HG03520 (cell line): ENCODE measurements around the gene ALK.
A peak's percentile ranks its signal among the peaks of the same experiment; 100 is the strongest.

Experiments used
- ATAC-seq: cut with Tn5 transposase; IDR thresholded peaks from one replicate; pipeline ENCODE4 v1.9.1; 2021; ENCODE audit warnings: mild to moderate bottlenecking, moderate library complexity; ENCODE audit not compliant: unreplicated experiment

The ALK gene

DNA sequence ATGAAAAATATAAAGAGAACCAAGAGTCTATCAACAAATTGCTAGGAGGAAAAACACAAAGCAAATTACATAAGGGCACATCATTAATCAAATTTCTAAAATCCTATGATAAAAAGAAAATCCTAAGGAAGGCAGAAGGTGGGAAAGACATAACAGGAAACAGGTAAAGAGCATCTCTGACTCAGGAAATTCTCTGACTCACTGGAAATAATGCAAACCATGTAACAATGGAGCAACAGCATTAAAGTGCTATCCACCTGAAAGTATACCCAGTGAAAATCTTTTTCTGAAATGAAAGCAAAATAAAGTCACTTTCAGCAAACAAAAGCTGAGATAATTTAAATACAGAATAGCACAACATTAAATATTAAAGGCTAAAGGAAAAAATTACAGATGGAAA lies 10.9 kb downstream of the ALK start:
- no peak for ATAC-seq

DNA sequence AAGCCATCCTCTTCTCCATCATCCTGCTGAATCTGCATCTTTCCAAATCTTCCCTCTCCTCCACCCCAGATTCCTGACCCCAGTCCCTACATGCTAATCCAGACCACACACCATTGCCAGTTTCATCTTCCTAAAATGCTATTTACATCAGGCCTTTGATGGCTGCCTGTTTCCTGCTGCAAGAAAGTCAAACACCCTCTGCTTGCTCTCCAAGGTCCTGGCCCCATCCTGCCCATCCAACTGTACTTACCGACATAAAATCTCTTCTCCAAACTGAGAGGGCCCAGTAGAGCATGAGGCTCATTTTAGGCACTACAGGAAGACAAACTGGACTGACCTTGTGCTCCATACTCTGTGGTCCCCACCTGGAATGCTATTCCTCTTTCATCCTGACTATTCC lies 19.0 kb downstream of the ALK start:
- no peak for ATAC-seq

DNA sequence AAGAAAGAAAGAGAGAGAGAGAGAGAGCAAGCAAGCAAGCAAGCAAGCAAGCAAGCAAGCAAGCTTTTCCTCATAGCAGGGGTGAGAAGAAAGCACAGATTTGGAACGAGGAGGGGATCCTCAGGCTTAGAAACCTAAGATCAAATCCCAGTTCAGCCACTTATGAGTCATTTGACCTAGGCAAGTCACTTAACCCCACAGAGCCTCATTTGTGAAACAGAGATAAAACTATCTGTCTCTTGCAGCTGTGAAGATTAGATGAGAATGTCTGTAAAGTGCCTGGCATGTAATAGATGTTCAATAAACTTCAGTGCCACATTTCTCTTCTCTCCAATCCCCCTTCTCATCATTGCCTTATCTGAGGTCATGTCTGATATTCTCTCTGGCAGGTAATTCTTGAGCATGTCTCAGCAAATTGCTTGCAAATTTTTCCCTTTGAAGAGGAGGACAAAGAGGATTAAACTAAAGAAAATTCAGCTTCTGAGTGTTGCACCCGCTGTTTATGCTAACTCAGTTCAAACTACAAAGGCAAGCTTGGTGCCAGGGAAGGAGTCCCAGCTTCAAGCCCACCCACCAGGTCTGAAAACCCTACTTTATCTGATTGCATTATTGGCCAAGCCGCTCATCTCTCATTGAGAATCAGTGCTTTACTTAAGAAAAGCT lies 20.3 kb downstream of the ALK start:
- ATAC-seq = no peak

DNA sequence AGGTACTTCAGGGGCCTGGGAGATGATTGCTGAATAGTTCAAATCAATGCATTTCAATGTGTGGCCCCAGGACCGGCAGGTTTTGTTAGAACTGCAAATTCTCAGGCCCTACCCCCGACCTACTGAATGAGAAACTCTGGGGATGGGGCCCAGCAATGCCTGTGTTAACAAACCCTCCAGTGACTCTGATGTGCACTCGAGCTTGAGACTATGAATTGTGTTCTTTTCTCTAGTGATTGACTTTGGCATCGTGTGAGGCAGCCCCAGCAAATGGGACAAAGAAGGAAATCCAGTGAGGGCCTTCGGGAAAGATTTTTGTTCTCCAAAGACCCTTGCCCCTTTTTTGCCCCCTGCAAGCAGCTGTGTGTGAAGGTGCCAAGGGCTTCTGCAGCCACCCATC lies 22.4 kb downstream of the ALK start:
- no peak for ATAC-seq

DNA sequence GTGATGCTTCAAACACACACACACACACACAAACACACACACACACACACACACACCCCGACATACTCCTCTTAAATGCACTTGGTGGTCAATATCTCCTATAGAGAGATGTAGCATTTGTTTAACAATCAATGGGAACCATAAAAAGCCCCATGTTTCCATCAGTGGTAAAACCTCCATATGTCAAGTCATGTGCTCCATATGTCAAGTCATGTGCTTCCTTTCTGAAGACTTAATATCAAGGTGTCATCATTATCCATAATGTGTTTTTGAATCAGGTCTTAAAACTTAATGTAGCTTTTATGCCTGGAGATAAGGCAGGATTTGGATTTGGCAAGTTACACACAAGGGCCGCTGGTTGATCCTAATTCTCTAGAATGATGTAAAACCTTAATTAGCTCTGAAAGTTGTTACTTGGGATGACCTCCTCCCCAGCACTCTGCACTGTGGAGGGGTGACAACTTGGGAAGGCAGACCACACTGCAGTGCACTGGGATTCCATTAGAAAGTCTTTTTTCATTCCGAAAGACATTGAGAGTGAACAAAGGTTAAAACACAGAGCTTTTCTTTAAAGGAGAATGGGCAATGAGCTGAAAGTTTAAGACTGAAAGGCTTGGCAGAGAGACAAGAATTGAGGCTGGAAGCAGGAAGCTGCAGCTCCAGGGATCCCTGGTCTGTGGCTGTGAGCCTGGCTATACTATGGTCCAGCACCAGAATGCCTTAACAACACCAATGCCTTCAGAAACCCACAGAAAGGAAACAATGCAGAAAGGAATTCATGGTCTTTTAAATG lies 26.4 kb downstream of the ALK start:
- no peak for ATAC-seq

DNA sequence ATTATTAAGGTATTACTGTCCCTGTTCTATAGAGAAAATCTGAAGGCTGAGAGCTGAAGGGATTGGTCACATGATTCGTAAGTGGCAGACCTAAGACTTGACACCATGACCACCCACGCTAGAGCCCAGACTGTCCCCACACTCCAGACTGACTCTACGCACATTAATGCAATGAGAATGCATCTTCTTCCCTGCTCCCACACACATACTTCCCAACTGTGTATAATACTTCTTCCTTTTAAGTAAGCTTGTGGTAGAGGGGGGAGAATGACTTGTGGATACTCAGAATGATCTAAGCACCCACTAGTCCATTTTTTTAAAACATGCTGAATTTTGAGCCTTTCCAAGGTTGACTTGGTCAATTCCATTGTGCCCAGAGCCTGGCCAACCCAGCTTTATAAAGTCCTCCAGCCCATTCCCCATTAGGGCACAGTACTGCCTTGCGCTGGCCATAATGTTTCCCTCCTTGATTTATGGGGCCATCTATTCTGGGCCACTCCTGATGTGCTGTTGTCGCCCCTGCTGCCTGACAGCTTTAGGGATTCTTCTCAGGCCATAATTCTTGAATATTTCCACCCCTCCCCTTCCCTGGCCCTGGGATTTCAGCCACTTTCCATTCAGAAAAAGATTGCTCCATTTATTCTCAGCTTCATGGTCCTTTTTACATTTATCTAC lies 28.7 kb downstream of the ALK start:
- ATAC-seq = no peak

DNA sequence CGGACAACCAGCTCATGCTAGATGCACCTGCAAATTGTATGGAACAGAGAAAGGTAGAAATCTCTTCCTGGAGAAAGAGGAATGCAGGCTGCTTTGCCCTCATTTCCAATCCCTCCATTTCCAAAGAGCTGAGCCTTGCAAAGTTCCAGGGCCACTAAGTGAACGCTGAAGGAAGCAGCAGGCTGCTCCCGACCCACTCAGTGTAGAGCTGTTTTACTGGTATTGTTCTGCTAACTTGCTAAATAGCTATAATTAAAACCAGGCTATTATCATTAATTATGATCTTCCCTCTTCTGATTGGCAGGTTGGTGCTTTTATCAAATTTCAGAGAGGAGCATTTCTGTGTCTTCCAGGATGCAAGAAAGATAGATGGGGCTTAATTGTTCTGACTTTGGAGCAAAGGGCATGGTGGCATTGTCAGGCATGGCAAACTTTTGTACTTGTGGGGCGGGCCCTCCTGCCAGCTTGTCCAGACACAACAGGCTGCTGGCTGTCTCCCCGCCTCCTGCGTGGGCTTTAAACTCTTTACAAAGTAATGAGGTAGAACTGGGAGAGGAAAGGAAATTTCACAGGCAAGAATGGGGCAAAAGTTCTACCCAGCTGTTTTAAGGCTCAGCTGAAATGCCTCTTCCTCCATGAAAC lies 40.2 kb downstream of the ALK start:
- no peak for ATAC-seq

DNA sequence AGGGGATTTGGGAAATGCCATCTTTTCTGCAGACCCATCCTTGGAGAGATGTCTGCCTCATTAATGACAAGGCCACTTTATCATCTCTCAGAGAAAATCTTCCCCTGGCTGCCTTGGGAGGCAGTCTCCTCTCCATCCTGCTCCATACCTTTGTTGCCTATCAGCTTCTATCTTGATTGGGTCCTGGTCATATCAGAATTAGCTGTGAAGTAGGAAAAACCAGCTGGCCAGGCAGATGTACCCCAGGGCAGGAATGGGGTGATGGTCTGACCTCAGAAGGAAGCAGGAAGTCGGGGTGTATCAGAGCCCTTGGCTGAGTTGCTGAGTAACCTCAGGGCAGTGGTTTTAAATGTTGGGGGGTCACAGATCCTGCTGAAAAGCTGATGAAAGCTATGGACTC lies 41.3 kb downstream of the ALK start:
- no peak for ATAC-seq

DNA sequence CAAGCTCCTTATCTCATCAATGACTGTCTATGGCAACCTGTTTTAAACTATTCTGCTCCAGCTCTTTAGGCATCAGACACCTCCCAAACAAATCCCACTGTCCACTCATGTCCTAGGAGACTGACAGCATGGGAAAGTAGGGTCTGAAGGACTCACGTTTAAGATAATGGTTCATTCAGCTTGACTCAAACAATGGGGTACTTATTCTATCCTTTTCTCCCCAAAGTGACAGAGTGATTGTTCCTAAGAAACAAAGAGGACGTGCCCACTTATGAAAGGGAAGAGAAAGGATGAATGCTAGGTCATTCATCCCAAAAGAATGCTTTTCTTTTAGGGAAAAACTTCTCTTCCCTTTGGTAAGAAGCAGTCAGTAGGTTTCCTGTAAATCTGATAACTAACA lies 41.9 kb downstream of the ALK start:
- no peak for ATAC-seq

DNA sequence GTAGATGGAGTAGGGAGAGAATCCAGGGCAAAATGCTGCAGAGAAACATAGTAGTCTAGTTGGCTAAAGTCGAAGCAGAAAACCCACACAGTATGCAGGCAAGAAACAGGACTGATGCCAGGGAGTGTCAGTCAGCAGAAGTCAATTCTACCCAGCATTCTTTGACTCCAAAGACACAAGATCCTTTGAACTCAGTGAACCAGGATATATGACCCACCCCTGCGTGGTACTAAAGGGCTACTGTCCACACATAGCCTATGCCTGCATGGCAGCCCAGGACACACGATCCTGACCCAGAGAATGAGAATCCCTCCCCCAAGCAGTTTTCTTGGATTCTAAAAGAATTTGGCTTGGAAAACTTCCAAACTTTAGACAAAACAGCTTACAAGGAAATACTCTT lies 42.5 kb downstream of the ALK start:
- ATAC-seq = no peak

DNA sequence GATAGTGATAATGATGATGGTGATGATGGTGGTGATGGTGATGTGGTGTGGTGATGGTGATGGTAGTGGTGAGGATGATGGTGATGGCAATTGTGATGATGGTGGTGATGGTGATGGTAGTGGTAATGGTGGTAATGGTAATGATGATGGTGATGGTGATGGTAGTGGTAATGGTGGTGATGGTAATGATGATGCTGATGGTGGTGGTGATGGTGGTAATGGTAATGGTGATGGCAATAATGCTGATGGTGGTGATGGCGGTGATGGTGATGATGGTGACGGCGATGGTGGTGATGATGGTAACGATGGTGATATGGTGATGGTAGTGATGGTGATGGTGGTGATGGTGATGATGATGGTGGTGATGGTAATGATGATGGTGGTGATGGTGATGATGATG lies 45.0 kb downstream of the ALK start:
- ATAC-seq = no peak

DNA sequence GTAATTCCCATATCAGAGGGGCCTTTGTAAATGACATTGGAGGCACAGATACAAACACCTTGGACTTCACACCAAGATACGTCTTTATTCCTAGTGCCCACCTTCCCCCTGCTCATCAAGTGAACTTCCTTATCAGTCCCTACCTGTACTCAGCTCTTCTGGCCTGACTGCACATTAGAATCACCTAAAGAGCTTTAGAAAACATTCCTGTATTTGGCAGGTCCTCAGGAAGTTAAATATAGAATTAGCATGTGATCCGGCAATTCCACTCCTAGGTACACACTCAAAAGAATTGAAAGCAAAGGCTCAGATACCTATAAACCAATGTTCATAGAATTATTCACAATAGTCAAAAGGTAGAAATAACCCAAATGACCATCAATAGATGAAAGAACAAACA lies 46.6 kb downstream of the ALK start:
- ATAC-seq = no peak

DNA sequence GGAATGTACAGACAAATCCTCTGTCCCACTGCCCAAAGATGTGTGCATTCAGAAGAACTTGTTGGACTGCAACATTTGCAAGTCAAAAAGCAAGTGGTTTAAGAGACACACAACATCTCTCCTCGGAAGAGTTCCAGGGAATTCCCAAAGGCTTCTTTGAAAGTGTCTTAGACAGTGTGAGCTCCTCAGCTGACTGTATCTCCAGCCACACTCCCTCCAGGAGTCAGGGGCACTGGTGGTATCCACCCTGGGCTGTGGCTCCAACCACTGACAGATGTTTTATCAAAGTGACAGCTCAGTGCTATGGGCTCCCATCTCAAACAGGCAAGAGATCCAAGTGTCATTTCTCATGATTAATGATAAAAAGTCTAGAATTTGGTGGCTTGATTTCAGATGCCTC lies 48.5 kb downstream of the ALK start:
- ATAC-seq = no peak

DNA sequence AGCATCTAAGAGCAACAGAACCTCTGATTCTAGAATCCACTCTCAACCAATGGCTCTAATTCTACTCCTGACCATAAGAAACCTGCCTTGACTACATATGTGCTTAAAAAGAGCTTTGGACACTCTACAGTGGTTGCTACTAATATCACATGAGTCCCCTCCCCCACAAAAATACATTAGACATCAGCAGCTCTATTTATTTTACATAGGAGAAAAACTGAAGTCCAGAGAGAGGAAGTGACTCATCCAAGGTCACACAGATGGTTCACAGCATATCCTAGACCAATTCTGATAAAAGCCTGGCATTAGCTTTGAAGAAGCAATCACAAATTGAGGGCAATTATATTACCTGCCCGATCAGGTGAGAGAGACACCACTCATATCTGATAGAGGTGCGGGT lies 49.8 kb downstream of the ALK start:
- no peak for ATAC-seq

DNA sequence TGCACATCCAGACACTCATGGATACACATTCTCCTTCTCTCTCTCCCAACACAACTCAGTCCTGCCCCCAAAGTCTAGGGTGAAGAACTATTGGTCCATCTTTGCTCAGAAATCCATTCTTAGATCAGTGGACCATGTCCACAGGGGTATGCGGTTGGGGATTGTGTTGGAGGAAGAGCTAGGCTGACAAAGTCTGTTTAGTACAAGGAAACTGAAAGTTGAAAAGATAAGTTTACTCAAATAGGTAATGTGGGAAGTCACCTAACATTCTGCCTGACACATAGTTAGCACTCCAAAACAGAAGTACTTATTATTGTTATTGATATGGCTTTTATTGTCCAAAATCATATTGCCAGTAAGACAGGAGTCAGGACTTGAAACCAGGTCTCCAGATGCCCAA lies 55.9 kb downstream of the ALK start:
- peak; percentile 46 for ATAC-seq

DNA sequence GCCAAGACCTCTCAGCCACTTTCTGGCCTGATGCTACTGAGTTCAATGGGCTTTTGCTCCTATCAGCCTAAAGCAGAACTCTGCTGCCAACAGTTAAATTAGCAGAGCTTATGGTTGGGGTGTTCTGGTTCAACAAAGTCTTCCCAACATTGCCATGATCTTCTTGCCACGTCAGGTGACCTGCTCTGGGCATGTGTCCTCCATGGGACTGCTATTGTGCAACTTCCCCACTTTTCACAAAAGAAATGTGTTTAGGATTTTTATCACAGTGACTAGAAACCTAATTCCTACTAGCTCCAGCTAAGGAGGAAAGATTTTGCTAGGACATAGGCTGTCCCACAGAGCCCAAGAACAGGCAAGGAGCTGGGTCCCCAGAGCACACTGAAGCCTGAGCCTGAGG lies 56.4 kb downstream of the ALK start:
- ATAC-seq = no peak

DNA sequence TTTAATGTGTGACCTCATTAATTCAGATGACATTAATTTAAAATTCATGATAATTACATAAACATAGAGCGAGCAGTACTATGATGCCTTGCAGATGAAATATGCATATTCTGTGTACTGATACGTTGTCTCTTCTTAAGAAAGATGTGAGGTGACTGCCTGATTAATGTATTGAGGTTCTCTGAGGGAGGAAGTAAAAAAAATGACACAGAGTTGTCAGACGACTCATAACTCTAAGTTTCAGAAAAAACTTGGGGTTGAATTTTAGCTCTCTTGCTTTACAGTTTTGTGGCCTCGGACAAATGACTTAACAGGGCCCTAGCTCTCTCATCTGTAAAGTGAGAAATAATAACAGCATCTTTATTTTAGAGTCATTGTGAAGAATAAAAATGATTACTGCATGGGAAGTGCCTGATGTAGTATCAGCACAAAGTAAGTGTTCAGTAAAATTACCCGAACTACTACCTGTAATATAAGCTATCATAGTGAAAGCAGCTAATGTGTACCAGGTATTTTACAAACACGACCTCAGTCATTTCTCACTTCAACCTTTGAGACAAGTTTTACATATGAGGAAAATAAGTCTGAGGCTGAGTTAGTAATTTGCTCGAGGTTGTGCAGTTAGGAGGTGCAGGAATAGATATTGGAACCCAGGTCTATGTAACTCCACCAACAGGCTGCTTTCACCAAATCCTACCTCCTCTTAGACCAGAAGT lies 65.3 kb downstream of the ALK start:
- no peak for ATAC-seq

DNA sequence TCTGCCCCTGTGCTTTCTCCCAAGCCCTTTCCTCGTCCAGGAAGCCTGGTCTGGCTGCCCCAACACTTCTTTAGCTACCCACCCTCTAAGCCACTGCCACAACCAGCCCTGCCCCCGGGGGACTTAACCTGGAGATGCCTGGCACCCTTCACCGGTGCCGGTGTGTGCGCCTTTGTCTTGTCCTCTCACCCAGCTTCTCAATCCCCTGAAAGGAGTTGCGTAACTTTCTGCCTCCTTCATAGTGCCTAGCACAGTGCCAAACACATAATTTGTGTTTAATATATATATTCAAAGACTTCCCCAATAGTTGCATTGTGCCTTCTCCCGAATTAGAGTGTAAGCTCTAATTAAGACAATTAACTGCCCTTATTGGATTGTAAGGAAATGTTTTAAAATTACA lies 70.6 kb downstream of the ALK start:
- no peak for ATAC-seq

DNA sequence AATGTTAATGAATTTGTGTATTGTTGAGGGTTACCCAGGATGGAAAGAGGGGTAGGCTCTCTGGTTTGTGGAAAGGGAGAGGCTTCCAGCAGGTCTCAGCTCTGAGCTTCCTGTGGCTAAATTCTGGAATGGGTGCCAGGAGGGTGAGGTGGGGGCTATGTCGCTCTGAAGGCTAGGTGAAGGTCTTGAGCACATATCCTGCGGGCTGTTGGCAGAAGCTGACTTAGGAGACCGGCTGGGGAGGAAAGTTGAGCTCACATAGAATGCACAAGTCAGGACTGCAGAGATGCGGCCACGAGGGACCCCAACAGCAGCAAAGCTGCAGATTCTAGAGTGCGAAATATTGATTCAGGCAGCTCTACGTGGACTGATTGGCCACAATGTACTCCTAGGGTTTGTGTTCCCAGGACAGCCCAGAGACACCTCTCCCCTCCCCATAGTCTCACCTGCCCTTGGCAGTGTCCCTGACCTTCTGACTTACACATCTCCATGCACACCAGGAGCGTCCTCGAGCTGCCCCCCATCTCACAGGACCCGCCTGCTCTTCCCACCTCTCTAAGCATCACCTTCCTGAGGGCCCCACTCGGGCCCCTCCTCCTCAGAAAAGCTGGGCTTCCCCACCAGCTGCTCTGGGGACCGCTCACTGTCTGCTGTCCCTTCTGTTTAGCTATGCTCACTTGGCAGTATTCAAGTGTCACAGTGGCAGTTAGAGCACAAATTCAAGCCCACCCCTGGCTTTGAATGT lies 72.6 kb downstream of the ALK start:
- no peak for ATAC-seq

DNA sequence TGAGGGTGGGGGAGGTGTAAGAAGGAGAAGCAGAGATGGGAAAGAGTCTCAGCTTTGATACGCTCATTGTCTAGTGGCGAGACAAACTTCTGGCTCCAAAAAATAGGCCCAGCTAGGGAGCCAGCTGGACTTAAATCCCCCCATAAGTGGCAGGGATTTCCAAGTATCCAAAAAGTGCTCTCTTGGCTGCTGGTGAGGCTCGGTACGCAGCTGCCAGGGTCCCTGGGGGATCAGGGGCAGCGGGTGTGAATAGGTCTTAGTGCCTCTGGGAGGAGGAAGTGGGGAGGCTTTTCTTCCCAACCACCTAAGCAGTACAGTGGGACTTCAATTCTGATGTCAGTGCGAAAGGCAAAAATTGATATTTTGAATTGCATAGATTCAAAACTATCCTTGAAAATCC lies 73.5 kb downstream of the ALK start:
- no peak for ATAC-seq
